ENCODE data around the gene EXOC3.

GRCh38 chr5:476102-476813, 33.3 kb downstream of the EXOC3 start:
- TF ChIP-seq POLR2AphosphoS5 (IDR thresholded peaks at IDR 0.05), result no peak
- TF ChIP-seq, protein P1, sequence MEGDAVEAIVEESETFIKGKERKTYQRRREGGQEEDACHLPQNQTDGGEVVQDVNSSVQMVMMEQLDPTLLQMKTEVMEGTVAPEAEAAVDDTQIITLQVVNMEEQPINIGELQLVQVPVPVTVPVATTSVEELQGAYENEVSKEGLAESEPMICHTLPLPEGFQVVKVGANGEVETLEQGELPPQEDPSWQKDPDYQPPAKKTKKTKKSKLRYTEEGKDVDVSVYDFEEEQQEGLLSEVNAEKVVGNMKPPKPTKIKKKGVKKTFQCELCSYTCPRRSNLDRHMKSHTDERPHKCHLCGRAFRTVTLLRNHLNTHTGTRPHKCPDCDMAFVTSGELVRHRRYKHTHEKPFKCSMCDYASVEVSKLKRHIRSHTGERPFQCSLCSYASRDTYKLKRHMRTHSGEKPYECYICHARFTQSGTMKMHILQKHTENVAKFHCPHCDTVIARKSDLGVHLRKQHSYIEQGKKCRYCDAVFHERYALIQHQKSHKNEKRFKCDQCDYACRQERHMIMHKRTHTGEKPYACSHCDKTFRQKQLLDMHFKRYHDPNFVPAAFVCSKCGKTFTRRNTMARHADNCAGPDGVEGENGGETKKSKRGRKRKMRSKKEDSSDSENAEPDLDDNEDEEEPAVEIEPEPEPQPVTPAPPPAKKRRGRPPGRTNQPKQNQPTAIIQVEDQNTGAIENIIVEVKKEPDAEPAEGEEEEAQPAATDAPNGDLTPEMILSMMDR (IDR thresholded peaks at IDR 0.05), result no peak

All from breast epithelium (tissue), 3 donors.